Body of pancreas (tissue), 4 donors: Measurements from ENCODE around the gene P3H3. TPM values are rescaled to one million over a fixed set of nuclear protein-coding genes. Genes with fewer than 3 reads are reported as not detected.

Experiments used
- ATAC-seq: fragments of 150-250 bp; one replicate; pipeline ENCODE4 v1.9.1; 2016
- DNase-seq, 4 donors: peaks; one replicate each; pipeline ENCODE4 v3.0.0-alpha.2; 2019
- H3K27ac ChIP-seq, 4 donors: fragments of 200-600 bp; sonication (generic); 1 replicate in 3 of 4; 2 replicates in 1 of 4; pipeline versions ENCODE4 v1.5.1 to v1.6.1; 2016 to 2019; ENCODE audit warnings: mild to moderate bottlenecking in 1 of 4, mixed read lengths in 1 of 4, moderate library complexity in 1 of 4
- H3K27me3 ChIP-seq, 2 donors: fragments of 200-600 bp; sonication (generic); one replicate each; pipeline ENCODE4 v1.6.0; 2016; ENCODE audit warnings: mild to moderate bottlenecking in 1 of 2
- H3K36me3 ChIP-seq, 2 donors: fragments of 200-600 bp; sonication (generic); replicated peaks in 1 of 2; 2 replicates each; pipeline ENCODE4 v1.5.1; 2016; ENCODE audit warnings: low read depth in 2 of 2; ENCODE audit not compliant: insufficient read depth in 1 of 2
- H3K4me1 ChIP-seq: fragments of 200-600 bp; sonication (generic); one replicate; pipeline ENCODE4 v1.6.0; 2016
- H3K4me3 ChIP-seq, 2 donors: fragments of 200-600 bp; sonication (generic); 1 replicate in 1 of 2; 2 replicates in 1 of 2; pipeline ENCODE4 v1.5.1; 2016 to 2019
- H3K9me3 ChIP-seq, 3 donors: fragments of 200-600 bp; sonication (generic); 1 replicate in 2 of 3; 2 replicates in 1 of 3; pipeline ENCODE4 v1.5.1; 2016
- CTCF ChIP-seq, 7 experiments: fragments of 450-650 bp in 4 of 7; fragments of 200-600 bp in 3 of 7; sonication (generic) in 3 of 7; IDR thresholded peaks; one replicate each; pipeline ENCODE4 v1.5.1; 2016 to 2019; ENCODE audit warnings: antibody characterized with exemption in 7 of 7
- POLR2A ChIP-seq, 3 donors: fragments of 450-650 bp; IDR thresholded peaks; one replicate each; pipeline ENCODE4 v1.6.1; 2016; ENCODE audit warnings: antibody characterized with exemption in 3 of 3, mild to moderate bottlenecking in 2 of 3
- WGBS, 2 donors: methylation state at CpG; one replicate each; pipeline ENCODE4 v1.1.5; 2017; 5-methylcytosine and 5-hydroxymethylcytosine counted together
- intact Hi-C: fragments of 100-400 bp; cut with DNase I; formaldehyde crosslinking; loops from one replicate; pipeline ENCODE4 v1.15.1; 2023
- total RNA-seq, 2 donors: library from RNA; depleted of rRNA; stranded (reverse); fragments of >200 nt; gene quantifications; one replicate each; pipeline ENCODE4 v1.1.0, GENCODE V29; 2016

Gene P3H3
- total RNA-seq, 2 donors from 2014 or later = 17.6 to 43.2 TPM

GRCh38 chr12:6839482-6840201 lies 11.4 kb downstream of the P3H3 start:
- Histone ChIP-seq H3K27ac (no peak overlapping the region), H3K36me3 (no peaks in the 10 kb centered on the region)

GRCh38 chr12:6840330-6840729 lies 12.1 kb downstream of the P3H3 start:
- H3K36me3 ChIP-seq = no peaks in the 10 kb centered on the region
- DNase-seq (no peak), ATAC-seq (no peak)
- no peak overlapping the region for H3K4me3 ChIP-seq
- H3K4me1 ChIP-seq = no peaks in the 10 kb centered on the region
- no peak overlapping the region for H3K27ac ChIP-seq
- no peaks in the 10 kb centered on the region for H3K27me3 ChIP-seq
- H3K9me3 ChIP-seq = no peaks in the 10 kb centered on the region
- intact Hi-C loops = no loop called here
- TF ChIP-seq POLR2A (IDR thresholded peaks at IDR 0.05) (no peak), CTCF (IDR thresholded peaks at IDR 0.05) (no peak)
- 80 to 100% methylated on average over 1 of the region's 1 CpG for WGBS, 2 donors

More at GRCh38 chr12:6839482-6840201, 11.4 kb downstream of the P3H3 start:
- H3K4me3 ChIP-seq = no peak overlapping the region
- no peaks in the 10 kb centered on the region for H3K4me1 ChIP-seq
- DNase-seq (no peak), ATAC-seq (no peak)
- H3K9me3 ChIP-seq = no peaks in the 10 kb centered on the region
- 73 to 77% methylated on average over 6 to 9 of the region's 10 CpGs for WGBS, 2 donors
- TF ChIP-seq CTCF (IDR thresholded peaks at IDR 0.05) (no peak), POLR2A (IDR thresholded peaks at IDR 0.05) (no peak)
- no peaks in the 10 kb centered on the region for H3K27me3 ChIP-seq
- intact Hi-C loops = loop anchor here (5.0 kb wide), 1 partner anchor 92 kb away; no protein-coding TSS in a partner anchor

- TF ChIP-seq POLR2A (IDR thresholded peaks at IDR 0.05) (no peak), CTCF (IDR thresholded peaks at IDR 0.05) (no peak)
- Histone ChIP-seq H3K27me3 (no peaks in the 10 kb centered on the region), H3K9me3 (no peaks in the 10 kb centered on the region), H3K36me3 (no peaks in the 10 kb centered on the region), H3K27ac (no peak within 1 kb of the TSS), H3K4me3 (no peak within 1 kb of the TSS), H3K4me1 (no peaks in the 10 kb centered on the region)
- DNase-seq = no peak
- no peak for ATAC-seq
- WGBS, 2 donors = 46 to 66% methylated on average over 7 to 21 of the region's 24 CpGs
- intact Hi-C loops = no loop called here
These were observed 12.7 kb downstream of the P3H3 start, which contains the start of gene GNB3 for GRCh38 chr12:6840761-6841515. TSS of gene GNB3 (plus strand) at chr12:6840925. CDS start at chr12:6841288, 363 bp downstream.

GRCh38 chr12:6842075-6842474 lies 13.9 kb downstream of the P3H3 start:
- intact Hi-C loops = no loop called here
- WGBS, 2 donors = 54 to 65% methylated on average over 4 of the region's 4 CpGs
- no peaks in the 10 kb centered on the region for H3K36me3 ChIP-seq
- H3K27ac ChIP-seq = no peak overlapping the region
- no peaks in the 10 kb centered on the region for H3K27me3 ChIP-seq
- H3K4me1 ChIP-seq = no peaks in the 10 kb centered on the region
- no peak for TF ChIP-seq CTCF (IDR thresholded peaks at IDR 0.05)
- TF ChIP-seq POLR2A (IDR thresholded peaks at IDR 0.05) = no peak
- H3K4me3 ChIP-seq = no peak overlapping the region
- no peak for ATAC-seq
- no peaks in the 10 kb centered on the region for H3K9me3 ChIP-seq
- DNase-seq = no peak
